GM12801 (cell line): ENCODE results near the gene ATF2.

ENCODE experiments used
- TF ChIP-seq, protein P1 (sequence below): IDR thresholded peaks from one replicate; pipeline ENCODE4 v1.5.1; 2011; ENCODE audit warnings: control low read depth; ENCODE audit not compliant: insufficient read length; ENCODE audit errors: extremely low read depth

ATF2 gene

DNA sequence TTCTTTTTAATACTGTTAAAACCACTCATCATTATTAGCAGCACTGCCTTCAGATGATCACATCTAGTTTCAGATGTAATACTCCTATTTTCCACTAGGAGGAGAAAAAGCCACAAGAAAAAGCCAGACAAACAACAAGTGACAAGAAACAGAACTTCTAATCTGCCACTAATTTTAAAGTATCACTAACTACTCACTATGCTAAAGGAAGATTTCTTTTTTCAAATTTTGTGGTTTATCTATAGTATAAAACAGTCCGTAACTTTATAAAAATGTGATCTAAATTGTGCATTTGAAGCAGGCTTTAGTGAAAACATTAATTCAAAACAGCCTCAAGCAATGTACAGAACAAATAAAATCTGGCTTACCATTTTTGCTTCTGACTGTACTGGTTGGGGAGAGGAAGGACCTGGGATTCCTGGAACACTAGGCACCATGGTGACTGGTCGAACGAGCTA lies 56.8 kb downstream of the ATF2 start:
- TF ChIP-seq, protein P1, sequence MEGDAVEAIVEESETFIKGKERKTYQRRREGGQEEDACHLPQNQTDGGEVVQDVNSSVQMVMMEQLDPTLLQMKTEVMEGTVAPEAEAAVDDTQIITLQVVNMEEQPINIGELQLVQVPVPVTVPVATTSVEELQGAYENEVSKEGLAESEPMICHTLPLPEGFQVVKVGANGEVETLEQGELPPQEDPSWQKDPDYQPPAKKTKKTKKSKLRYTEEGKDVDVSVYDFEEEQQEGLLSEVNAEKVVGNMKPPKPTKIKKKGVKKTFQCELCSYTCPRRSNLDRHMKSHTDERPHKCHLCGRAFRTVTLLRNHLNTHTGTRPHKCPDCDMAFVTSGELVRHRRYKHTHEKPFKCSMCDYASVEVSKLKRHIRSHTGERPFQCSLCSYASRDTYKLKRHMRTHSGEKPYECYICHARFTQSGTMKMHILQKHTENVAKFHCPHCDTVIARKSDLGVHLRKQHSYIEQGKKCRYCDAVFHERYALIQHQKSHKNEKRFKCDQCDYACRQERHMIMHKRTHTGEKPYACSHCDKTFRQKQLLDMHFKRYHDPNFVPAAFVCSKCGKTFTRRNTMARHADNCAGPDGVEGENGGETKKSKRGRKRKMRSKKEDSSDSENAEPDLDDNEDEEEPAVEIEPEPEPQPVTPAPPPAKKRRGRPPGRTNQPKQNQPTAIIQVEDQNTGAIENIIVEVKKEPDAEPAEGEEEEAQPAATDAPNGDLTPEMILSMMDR: no peak

DNA sequence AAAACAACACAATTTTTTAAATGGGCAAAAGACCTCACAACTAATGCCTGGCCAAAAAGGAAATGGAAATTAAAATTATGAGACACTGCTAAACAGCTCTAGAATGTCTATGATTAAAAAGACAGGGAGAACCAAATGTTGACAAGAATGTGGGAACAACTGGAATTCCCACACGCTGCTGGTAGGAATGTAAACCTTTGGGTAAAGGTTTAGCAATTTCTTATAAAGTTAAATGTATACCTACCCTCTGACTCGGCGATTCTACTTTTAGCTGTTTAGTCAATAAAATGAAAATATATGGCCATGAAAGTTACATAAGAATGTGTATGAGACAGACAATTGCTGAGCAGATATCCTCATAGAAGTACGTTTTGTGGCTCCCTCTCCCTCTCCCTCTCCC lies 60.9 kb downstream of the ATF2 start:
- TF ChIP-seq, protein P1: no peak

DNA sequence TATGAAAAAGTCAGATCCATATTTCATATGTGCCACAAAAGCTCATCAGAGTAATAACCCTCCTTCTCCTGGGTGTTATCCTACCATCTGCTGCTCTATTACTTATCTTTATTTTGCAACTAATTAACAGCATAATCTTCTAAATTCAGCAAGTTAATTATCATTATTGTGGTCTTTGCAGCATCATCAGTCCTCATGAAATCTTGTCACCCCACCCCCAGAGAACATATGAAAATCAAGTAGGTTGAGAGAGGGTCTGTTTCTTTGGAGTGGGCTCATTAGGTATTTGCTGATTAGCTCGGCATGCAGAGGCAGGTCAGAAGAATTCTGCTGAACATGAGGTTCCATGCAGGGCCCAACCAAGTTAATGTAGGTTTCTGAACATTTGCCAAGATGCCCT lies 64.8 kb downstream of the ATF2 start:
- TF ChIP-seq, protein P1: no peak

DNA sequence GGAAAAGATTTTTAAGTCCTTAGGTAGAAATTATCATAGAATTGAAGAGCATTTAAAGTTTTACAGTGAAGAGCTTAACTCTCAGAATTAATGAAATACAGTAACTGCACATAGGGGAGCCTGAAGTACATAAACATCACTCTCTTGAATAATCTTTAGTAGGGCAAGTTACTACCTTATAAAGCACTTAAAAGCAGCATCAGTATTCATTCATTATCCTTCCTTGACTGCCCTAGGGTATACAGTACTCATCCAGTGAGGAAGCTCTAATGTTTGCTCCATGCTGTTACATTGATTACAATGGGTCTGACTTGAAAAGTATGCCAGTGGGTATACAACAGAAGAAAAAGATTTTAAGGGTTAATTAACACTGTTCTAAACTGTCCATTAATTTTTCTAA lies 66.5 kb downstream of the ATF2 start:
- TF ChIP-seq, protein P1: no peak

DNA sequence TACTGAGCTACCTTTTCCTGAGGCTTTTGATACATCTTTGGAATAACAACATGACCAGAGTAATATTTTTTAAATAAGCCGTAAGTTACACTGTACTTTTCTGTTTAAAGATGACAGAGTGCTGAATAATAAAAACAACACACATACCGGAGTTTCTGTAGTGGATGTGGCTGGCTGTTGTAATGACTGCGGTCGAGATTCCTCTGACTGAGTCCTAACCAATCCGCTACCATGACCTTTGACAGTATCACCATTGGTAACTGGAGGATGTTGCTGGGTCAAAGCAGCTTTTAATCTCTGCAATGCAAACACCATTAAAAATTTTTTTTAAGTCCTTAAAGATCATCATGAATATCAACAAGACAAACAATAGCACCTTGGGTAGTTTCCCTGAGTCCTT lies 70.7 kb downstream of the ATF2 start:
- TF ChIP-seq, protein P1: no peak

DNA sequence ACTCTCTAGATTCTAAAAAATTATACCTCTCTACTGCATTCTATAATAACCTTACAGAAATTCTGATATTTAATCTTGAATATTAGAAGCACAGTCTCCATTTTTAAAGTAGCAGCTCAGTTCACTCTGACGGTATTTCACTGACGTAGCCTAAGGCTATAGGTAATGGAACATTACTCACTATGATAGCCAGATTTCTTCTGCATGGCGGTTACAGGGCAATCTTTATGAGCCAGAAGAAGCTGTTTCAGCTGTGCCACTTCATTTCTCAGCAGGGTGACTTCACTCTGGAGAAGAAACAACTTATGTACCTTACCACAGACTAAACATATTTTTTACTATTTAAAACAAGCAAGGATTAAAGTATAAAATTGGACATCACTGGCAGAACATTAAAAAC lies 87.5 kb downstream of the ATF2 start:
- TF ChIP-seq, protein P1: no peak

DNA sequence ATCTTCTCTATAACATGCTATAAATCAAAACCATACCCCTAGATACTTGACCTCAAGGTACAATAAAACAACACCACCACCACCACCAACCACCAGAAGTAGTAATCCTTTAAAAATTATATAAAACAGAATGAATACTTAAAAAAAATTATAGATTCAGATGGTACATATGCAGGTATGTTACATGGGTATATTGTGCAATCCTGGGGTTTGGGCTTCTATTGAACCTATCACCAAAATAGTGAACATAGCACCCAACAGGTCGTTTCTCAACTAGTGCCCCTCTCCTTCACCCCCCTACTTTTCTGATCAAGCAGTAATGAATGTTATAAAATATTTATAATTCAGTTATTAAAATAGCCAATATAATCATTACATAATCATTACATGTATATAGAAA lies 91.7 kb downstream of the ATF2 start:
- TF ChIP-seq, protein P1: no peak

DNA sequence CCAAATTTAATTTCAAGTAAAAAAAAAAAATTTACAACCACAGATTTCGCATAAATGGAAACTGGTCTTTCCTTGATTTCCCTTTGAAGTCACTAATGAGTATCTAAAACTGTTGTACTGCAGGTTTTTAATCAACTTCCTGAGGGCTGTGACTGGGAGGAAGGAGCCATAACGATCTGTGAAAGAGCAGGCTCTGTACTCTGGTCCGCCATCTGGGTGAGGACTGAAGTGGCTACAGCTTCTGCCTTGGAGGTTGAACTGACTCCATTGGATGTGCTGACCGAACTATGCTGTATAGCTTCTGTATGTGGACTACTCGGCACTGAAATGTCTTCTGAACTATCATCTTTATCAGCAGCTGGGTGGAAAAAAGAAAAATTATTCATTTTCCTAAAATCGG lies 93.5 kb downstream of the ATF2 start:
- TF ChIP-seq, protein P1: no peak
